GM12892 (cell line): ENCODE data around the gene TMPRSS13.

Source experiments
- DNase-seq: peaks from one replicate; pipeline ENCODE4 v3.0.0; 2011; ENCODE audit not compliant: insufficient read length
- FAIRE-seq: peaks from 2 replicates; lab custom pipeline; 2011; peaks lifted over from hg19 to GRCh38; lab: Jason Lieb, UNC
- POLR2A ChIP-seq: IDR thresholded peaks from 2 replicates; pipeline ENCODE4 v1.6.1; 2011; ENCODE audit warnings: low read depth, low read length, control low read depth
- POLR2AphosphoS5 ChIP-seq: IDR thresholded peaks from 2 replicates; pipeline ENCODE4 v1.6.1; 2011; ENCODE audit warnings: low read depth, low read length, control low read depth
- TAF1 ChIP-seq: IDR thresholded peaks from 2 replicates; pipeline ENCODE4 v1.6.1; 2011; ENCODE audit warnings: low read depth, mild to moderate bottlenecking, control low read depth, low read length, borderline replicate concordance

The TMPRSS13 gene

GRCh38 chr11:117923773-117924172 lies 5.4 kb downstream of the TMPRSS13 start:
- DNase-seq (no peak), FAIRE-seq (no peak)
- TF ChIP-seq POLR2A (no peak), TAF1 (no peak), POLR2AphosphoS5 (no peak)

GRCh38 chr11:117923275-117923674 lies 5.9 kb downstream of the TMPRSS13 start:
- no peak for FAIRE-seq
- no peak for TF ChIP-seq POLR2AphosphoS5
- no peak for TF ChIP-seq TAF1
- TF ChIP-seq POLR2A = no peak
- DNase-seq = no peak

GRCh38 chr11:117921893-117922292 lies 7.3 kb downstream of the TMPRSS13 start:
- no peak for FAIRE-seq
- DNase-seq = no peak
- TF ChIP-seq TAF1 = no peak
- TF ChIP-seq POLR2AphosphoS5 = no peak
- no peak for TF ChIP-seq POLR2A

GRCh38 chr11:117921456-117921855 lies 7.7 kb downstream of the TMPRSS13 start:
- FAIRE-seq (no peak), DNase-seq (no peak)
- TF ChIP-seq POLR2A = no peak
- TF ChIP-seq TAF1 = no peak
- no peak for TF ChIP-seq POLR2AphosphoS5

GRCh38 chr11:117919781-117920221 lies 9.4 kb downstream of the TMPRSS13 start:
- DNase-seq = no peak

GRCh38 chr11:117919341-117919740 lies 9.9 kb downstream of the TMPRSS13 start:
- TF ChIP-seq POLR2AphosphoS5 (no peak), POLR2A (no peak), TAF1 (no peak)
- no peak for FAIRE-seq

More at GRCh38 chr11:117919781-117920221, 9.4 kb downstream of the TMPRSS13 start:
- TF ChIP-seq POLR2AphosphoS5 = no peak
- TF ChIP-seq TAF1 = no peak
- no peak for TF ChIP-seq POLR2A
- FAIRE-seq = peak; percentile 83

GRCh38 chr11:117918366-117919255 lies 10.6 kb downstream of the TMPRSS13 start:
- FAIRE-seq (no peak), DNase-seq (no peak)
- TF ChIP-seq TAF1 (no peak), POLR2A (no peak), POLR2AphosphoS5 (no peak)

More at GRCh38 chr11:117919341-117919740, 9.9 kb downstream of the TMPRSS13 start:
- DNase-seq = no peak

- FAIRE-seq = peak; percentile 36
- no peak for DNase-seq
- TF ChIP-seq TAF1 = no peak
- TF ChIP-seq POLR2AphosphoS5 = no peak
Observed at GRCh38 chr11:117917591-117918151, 11.5 kb downstream of the TMPRSS13 start.

- no peak for DNase-seq
- FAIRE-seq = no peak
- no peak for TF ChIP-seq POLR2A
- no peak for TF ChIP-seq POLR2AphosphoS5
- no peak for TF ChIP-seq TAF1
Observed at GRCh38 chr11:117916956-117917355, 12.2 kb downstream of the TMPRSS13 start.

GRCh38 chr11:117915672-117916235 lies 13.4 kb downstream of the TMPRSS13 start:
- DNase-seq (no peak), FAIRE-seq (no peak)
- no peak for TF ChIP-seq POLR2AphosphoS5
- no peak for TF ChIP-seq POLR2A
- no peak for TF ChIP-seq TAF1

- no peak for DNase-seq
- no peak for FAIRE-seq
- no peak for TF ChIP-seq POLR2AphosphoS5
- no peak for TF ChIP-seq POLR2A
- no peak for TF ChIP-seq TAF1
Observed at GRCh38 chr11:117914991-117915618, 14.1 kb downstream of the TMPRSS13 start.
